Adrenal gland (tissue), 5 donors: ENCODE results near the gene DDR1.

ENCODE experiments used
- CTCF ChIP-seq, 6 experiments: fragments of 450-650 bp in 4 of 6; fragments of 200-600 bp in 2 of 6; sonication (generic) in 1 of 6; IDR thresholded peaks; 1 replicate in 5 of 6; 2 replicates in 1 of 6; pipeline versions ENCODE4 v1.5.1 to v1.8.0; 2016 to 2021; ENCODE audit warnings: antibody characterized with exemption in 6 of 6, mild to moderate bottlenecking in 2 of 6, moderate library complexity in 1 of 6
- POLR2A ChIP-seq, 2 donors: fragments of 450-650 bp; IDR thresholded peaks; one replicate each; pipeline ENCODE4 v1.6.1; 2017; ENCODE audit warnings: antibody characterized with exemption in 2 of 2, mild to moderate bottlenecking in 2 of 2, moderate library complexity in 1 of 2
- donor health status: DM: no; HTN: no; CAD: no.

GRCh38 chr6:30947231-30947630 lies 62.9 kb downstream of the DDR1 start:
- no peak for TF ChIP-seq CTCF (IDR thresholded peaks at IDR 0.05)
- no peak for TF ChIP-seq POLR2A (IDR thresholded peaks at IDR 0.05)
